ENCODE data around the gene FRMD3.

The FRMD3 gene

GRCh38 chr9:83312537-83312936, 225.7 kb downstream of the FRMD3 start:
- DNase-seq (ENCODE audit: extremely low spot score): no peak
- ChIA-PET POLR2A (no interaction called here), CTCF (no interaction called here)
- TF ChIP-seq NFRKB (IDR thresholded peaks at IDR 0.05): no peak
- TF ChIP-seq ARNT (IDR thresholded peaks at IDR 0.05): no peak
- no peak for TF ChIP-seq HDGF (IDR thresholded peaks at IDR 0.05; ENCODE audit: borderline replicate concordance)
- TF ChIP-seq FOXM1 (IDR thresholded peaks at IDR 0.05; ENCODE audit: borderline replicate concordance): no peak
- no peak for TF ChIP-seq SP1 (IDR thresholded peaks at IDR 0.05)
- TF ChIP-seq BHLHE40 (IDR thresholded peaks at IDR 0.05; ENCODE audit: borderline replicate concordance): no peak
- TF ChIP-seq L3MBTL2 (conservative IDR thresholded peaks at IDR 0.05): no peak
- TF ChIP-seq ZNF384 (IDR thresholded peaks at IDR 0.05): no peak
- no peak for TF ChIP-seq ELF4 (IDR thresholded peaks at IDR 0.05)
- TF ChIP-seq CTBP1 (IDR thresholded peaks at IDR 0.05; ENCODE audit: borderline replicate concordance): no peak
- no peak for TF ChIP-seq TARDBP (IDR thresholded peaks at IDR 0.05)
- TF ChIP-seq FOXA1 (IDR thresholded peaks at IDR 0.05): no peak
- TF ChIP-seq PKNOX1 (IDR thresholded peaks at IDR 0.05): no peak
- no peak for TF ChIP-seq FOXK2 (IDR thresholded peaks at IDR 0.05)
- no peak for TF ChIP-seq LEF1 (IDR thresholded peaks at IDR 0.05; ENCODE audit: borderline replicate concordance)
- TF ChIP-seq SUZ12 (IDR thresholded peaks at IDR 0.05): no peak

GRCh38 chr9:83307066-83307724, 231.0 kb downstream of the FRMD3 start:
- TF ChIP-seq TARDBP (IDR thresholded peaks at IDR 0.05) (no peak), FOXA1 (IDR thresholded peaks at IDR 0.05) (no peak), BHLHE40 (IDR thresholded peaks at IDR 0.05; ENCODE audit: borderline replicate concordance) (no peak), SP1 (IDR thresholded peaks at IDR 0.05) (no peak), ARNT (IDR thresholded peaks at IDR 0.05) (no peak), FOXM1 (IDR thresholded peaks at IDR 0.05; ENCODE audit: borderline replicate concordance) (no peak), ELF4 (IDR thresholded peaks at IDR 0.05) (no peak), PKNOX1 (IDR thresholded peaks at IDR 0.05) (no peak)
- ChIA-PET POLR2A (no interaction called here), CTCF (no interaction called here)
- no peak for DNase-seq (ENCODE audit: extremely low spot score)

GRCh38 chr9:83304686-83305085, 233.5 kb downstream of the FRMD3 start:
- TF ChIP-seq L3MBTL2 (conservative IDR thresholded peaks at IDR 0.05) (no peak), FOXA1 (IDR thresholded peaks at IDR 0.05) (no peak), ARNT (IDR thresholded peaks at IDR 0.05) (no peak), HDGF (IDR thresholded peaks at IDR 0.05; ENCODE audit: borderline replicate concordance) (no peak), BHLHE40 (IDR thresholded peaks at IDR 0.05; ENCODE audit: borderline replicate concordance) (no peak), ZNF384 (IDR thresholded peaks at IDR 0.05) (no peak), SUZ12 (IDR thresholded peaks at IDR 0.05) (no peak), FOXM1 (IDR thresholded peaks at IDR 0.05; ENCODE audit: borderline replicate concordance) (no peak), FOXK2 (IDR thresholded peaks at IDR 0.05) (no peak), NFRKB (IDR thresholded peaks at IDR 0.05) (no peak), TARDBP (IDR thresholded peaks at IDR 0.05) (no peak), CTBP1 (IDR thresholded peaks at IDR 0.05; ENCODE audit: borderline replicate concordance) (no peak)
- CTCF ChIA-PET: no interaction called here
- POLR2A ChIA-PET: no interaction called here
- DNase-seq (ENCODE audit: extremely low spot score): no peak

- no peak for DNase-seq (ENCODE audit: extremely low spot score)
- ChIA-PET CTCF (no interaction called here), POLR2A (no interaction called here)
- TF ChIP-seq HDGF (IDR thresholded peaks at IDR 0.05; ENCODE audit: borderline replicate concordance) (no peak), FOXA1 (IDR thresholded peaks at IDR 0.05) (no peak), FOXK2 (IDR thresholded peaks at IDR 0.05) (no peak)
These were observed 238.6 kb downstream of the FRMD3 start for GRCh38 chr9:83299571-83299970.

GRCh38 chr9:83299094-83299493, 239.1 kb downstream of the FRMD3 start:
- CTCF ChIA-PET: no interaction called here
- POLR2A ChIA-PET: no interaction called here
- no peak for TF ChIP-seq ZNF384 (IDR thresholded peaks at IDR 0.05)
- no peak for DNase-seq (ENCODE audit: extremely low spot score)

GRCh38 chr9:83296123-83296522, 242.1 kb downstream of the FRMD3 start:
- no peak for TF ChIP-seq SUZ12 (IDR thresholded peaks at IDR 0.05)
- TF ChIP-seq FOXK2 (IDR thresholded peaks at IDR 0.05): no peak
- TF ChIP-seq HDGF (IDR thresholded peaks at IDR 0.05; ENCODE audit: borderline replicate concordance): no peak
- TF ChIP-seq FOXA1 (IDR thresholded peaks at IDR 0.05): no peak
- TF ChIP-seq ELF4 (IDR thresholded peaks at IDR 0.05): no peak
- TF ChIP-seq CTBP1 (IDR thresholded peaks at IDR 0.05; ENCODE audit: borderline replicate concordance): no peak
- TF ChIP-seq PKNOX1 (IDR thresholded peaks at IDR 0.05): no peak
- TF ChIP-seq NFRKB (IDR thresholded peaks at IDR 0.05): no peak
- no peak for TF ChIP-seq BHLHE40 (IDR thresholded peaks at IDR 0.05; ENCODE audit: borderline replicate concordance)
- TF ChIP-seq ZNF384 (IDR thresholded peaks at IDR 0.05): no peak
- no peak for TF ChIP-seq L3MBTL2 (conservative IDR thresholded peaks at IDR 0.05)
- TF ChIP-seq SP1 (IDR thresholded peaks at IDR 0.05): no peak
- no peak for TF ChIP-seq FOXM1 (IDR thresholded peaks at IDR 0.05; ENCODE audit: borderline replicate concordance)
- no peak for TF ChIP-seq LEF1 (IDR thresholded peaks at IDR 0.05; ENCODE audit: borderline replicate concordance)
- no peak for TF ChIP-seq TARDBP (IDR thresholded peaks at IDR 0.05)
- no peak for TF ChIP-seq ARNT (IDR thresholded peaks at IDR 0.05)
- CTCF ChIA-PET: no interaction called here
- DNase-seq (ENCODE audit: extremely low spot score): no peak
- POLR2A ChIA-PET: no interaction called here

- TF ChIP-seq FOXM1 (IDR thresholded peaks at IDR 0.05; ENCODE audit: borderline replicate concordance): no peak
- TF ChIP-seq ELF4 (IDR thresholded peaks at IDR 0.05): no peak
- TF ChIP-seq SUZ12 (IDR thresholded peaks at IDR 0.05): no peak
- TF ChIP-seq SP1 (IDR thresholded peaks at IDR 0.05): no peak
- no peak for TF ChIP-seq LEF1 (IDR thresholded peaks at IDR 0.05; ENCODE audit: borderline replicate concordance)
- no peak for TF ChIP-seq TARDBP (IDR thresholded peaks at IDR 0.05)
- TF ChIP-seq PKNOX1 (IDR thresholded peaks at IDR 0.05): no peak
- no peak for TF ChIP-seq BHLHE40 (IDR thresholded peaks at IDR 0.05; ENCODE audit: borderline replicate concordance)
- no peak for TF ChIP-seq FOXA1 (IDR thresholded peaks at IDR 0.05)
- no peak for TF ChIP-seq ARNT (IDR thresholded peaks at IDR 0.05)
- DNase-seq (ENCODE audit: extremely low spot score): no peak
- POLR2A ChIA-PET: no interaction called here
- CTCF ChIA-PET: no interaction called here
These were observed 243.4 kb downstream of the FRMD3 start for GRCh38 chr9:83294816-83295215.

All from HEK293T (cell line).